T-cell (primary cell): ENCODE results near the gene KLF15. TPM values are rescaled to one million over a fixed set of nuclear protein-coding genes. Genes with fewer than 3 reads are reported as not detected.

ENCODE experiments used
- ATAC-seq, 4 experiments: fragments of 200-7000 bp in 3 of 4; fragments of 150-1000 bp in 1 of 4; cut with Tn5 transposase; replicated peaks in 1 of 4; 1 replicate in 3 of 4; 2 replicates in 1 of 4; pipeline ENCODE4 v1.10.0; 2021; ENCODE audit warnings: moderate library complexity in 3 of 4, mild to moderate bottlenecking in 2 of 4, moderate number of reproducible peaks in 1 of 4
- CTCF ChIA-PET, 2 donors: fragments of 300-600 bp; sonication (Branson Sonifier 250); formaldehyde crosslinking; loops; one replicate each; lab custom pipeline; 2022; ENCODE audit warnings: antibody characterized with exemption in 2 of 2; lab: Charles Lee
- POLR2A ChIA-PET, 2 donors: fragments of 300-600 bp; sonication (Branson Sonifier 250); formaldehyde crosslinking; loops; one replicate each; lab custom pipeline; 2022; ENCODE audit warnings: antibody characterized with exemption in 2 of 2; lab: Charles Lee
- DNase-seq, 35 experiments: peaks; one replicate each; pipeline versions ENCODE4 v3.0.0 to v3.0.0-alpha.2; 2013 to 2023
- H3K27ac ChIP-seq: one replicate; pipeline ENCODE4 v1.5.1; 2013; ENCODE audit warnings: low read length
- H3K27me3 ChIP-seq, 2 experiments: replicated peaks in 1 of 2; 1 replicate in 1 of 2; 2 replicates in 1 of 2; pipeline versions ENCODE4 v1.6.1 to v1.7.0; 2013; ENCODE audit warnings: low read length in 1 of 2, mixed read lengths in 1 of 2; ENCODE audit not compliant: control insufficient read depth in 2 of 2, insufficient read depth in 2 of 2; ENCODE audit errors: extremely low read depth in 1 of 2
- H3K36me3 ChIP-seq, 2 donors: 1 replicate in 1 of 2; 2 replicates in 1 of 2; pipeline versions ENCODE4 v1.6.1 to v1.7.0; 2013; ENCODE audit warnings: low read length in 1 of 2; ENCODE audit not compliant: control insufficient read depth in 2 of 2, insufficient read depth in 1 of 2; ENCODE audit errors: extremely low read depth in 1 of 2
- H3K4me1 ChIP-seq, 2 experiments: 1 replicate in 1 of 2; 2 replicates in 1 of 2; pipeline versions ENCODE4 v1.6.1 to v1.7.0; 2013; ENCODE audit warnings: low read length in 2 of 2, mixed read lengths in 1 of 2; ENCODE audit not compliant: insufficient read depth in 2 of 2, control insufficient read depth in 1 of 2; ENCODE audit errors: extremely low read depth in 1 of 2
- H3K4me3 ChIP-seq, 2 donors: 1 replicate in 1 of 2; 2 replicates in 1 of 2; pipeline versions ENCODE4 v1.5.1 to v1.7.0; 2013; ENCODE audit warnings: mild to moderate bottlenecking in 2 of 2, low read length in 1 of 2, moderate library complexity in 1 of 2; ENCODE audit not compliant: control insufficient read depth in 1 of 2; ENCODE audit errors: extremely low read depth in 1 of 2
- H3K9me3 ChIP-seq: 2 replicates; pipeline ENCODE4 v1.7.0; 2013
- H3K27ac Mint-ChIP-seq, 2 donors: one replicate each; pipeline ENCODE4 v1.8.0; 2020 to 2021; ENCODE audit warnings: mild to moderate bottlenecking in 2 of 2, mixed read lengths in 2 of 2
- H3K27me3 Mint-ChIP-seq, 2 donors: one replicate each; pipeline ENCODE4 v1.8.0; 2021 to 2022; ENCODE audit warnings: mixed read lengths in 2 of 2
- H3K36me3 Mint-ChIP-seq: one replicate; pipeline ENCODE4 v1.8.0; 2021; ENCODE audit warnings: mixed read lengths
- H3K4me1 Mint-ChIP-seq, 3 donors: one replicate each; pipeline ENCODE4 v1.8.0; 2020 to 2022; ENCODE audit warnings: mixed read lengths in 3 of 3, mild to moderate bottlenecking in 1 of 3
- H3K4me3 Mint-ChIP-seq, 3 donors: one replicate each; pipeline ENCODE4 v1.8.0; 2020 to 2022; ENCODE audit warnings: mild to moderate bottlenecking in 3 of 3, mixed read lengths in 3 of 3, moderate library complexity in 3 of 3
- H3K9me3 Mint-ChIP-seq, 3 donors: one replicate each; pipeline ENCODE4 v1.8.0; 2020 to 2022; ENCODE audit warnings: mixed read lengths in 3 of 3
- WGBS: methylation state at CpG from one replicate; pipeline ENCODE4 v1.1.5; 2013; ENCODE audit warnings: missing lambda C conversion rate; ENCODE audit not compliant: insufficient coverage; 5-methylcytosine and 5-hydroxymethylcytosine counted together
- total RNA-seq, 35 experiments: library from RNA in 6 of 35; stranded (reverse) in 6 of 35; fragments of 120-200 nt in 1 of 35; gene quantifications; one replicate each; pipeline versions ENCODE4 v1.2.1 to v1.2.4 and lab custom pipeline; 2013 to 2026

KLF15 gene
- total RNA-seq, 5 donors from 2014 or later (not counting 1 experiment from before 2014, with no cell fraction given), result 0.26 to 0.75 (median 0.35) TPM

DNA sequence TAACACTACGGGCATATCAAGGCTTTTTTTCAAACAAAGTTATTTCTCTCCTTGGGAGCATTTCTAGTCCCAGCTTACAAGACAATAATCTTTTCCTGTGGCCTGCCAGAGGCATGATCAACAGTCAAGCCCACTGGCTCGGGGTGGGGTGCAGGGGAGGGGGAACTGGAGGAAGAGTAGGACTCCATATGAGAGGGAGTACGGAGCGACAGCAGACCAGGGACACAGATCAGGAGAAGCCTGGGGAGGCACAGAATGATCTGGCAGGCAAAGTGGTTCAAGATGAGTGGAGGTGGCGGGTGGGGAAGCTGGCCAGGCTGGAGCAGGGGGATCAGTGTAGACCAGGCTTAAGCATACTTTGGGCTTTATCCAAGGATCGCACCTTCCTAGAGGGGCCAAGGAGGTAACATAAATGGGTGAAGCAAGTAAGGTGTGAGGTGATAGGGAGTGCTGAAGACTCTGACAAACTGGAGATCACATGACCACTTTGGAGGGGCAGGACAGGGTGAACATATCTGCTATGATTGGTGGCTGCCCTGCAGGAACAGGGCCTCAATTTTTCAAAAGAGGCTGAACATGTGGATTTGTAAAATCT, 37.4 kb downstream of the KLF15 start:
- ChIA-PET CTCF (no interaction called here), POLR2A (no interaction called here)
- Histone ChIP-seq H3K27me3 (peaks cover 2 to 15% of the 10 kb centered on the region in 2 experiments), H3K36me3 (no peaks in the 10 kb centered on the region), H3K9me3 (no peaks in the 10 kb centered on the region), H3K4me3 (no peak overlapping the region), H3K4me1 (no peaks in the 10 kb centered on the region), H3K27ac (no peak overlapping the region)
- H3K36me3 Mint-ChIP-seq, result no peaks in the 10 kb centered on the region
- H3K27me3 Mint-ChIP-seq, result peaks cover 0 to 9% of the 10 kb centered on the region in 2 donors
- no peaks in the 10 kb centered on the region for H3K4me1 Mint-ChIP-seq
- H3K4me3 Mint-ChIP-seq, result no peak overlapping the region
- H3K27ac Mint-ChIP-seq, result no peak overlapping the region
- no peak for DNase-seq
- WGBS, result 84% methylated on average over 5 of the region's 6 CpGs
- ATAC-seq, result no peak
- no peaks in the 10 kb centered on the region for H3K9me3 Mint-ChIP-seq

DNA sequence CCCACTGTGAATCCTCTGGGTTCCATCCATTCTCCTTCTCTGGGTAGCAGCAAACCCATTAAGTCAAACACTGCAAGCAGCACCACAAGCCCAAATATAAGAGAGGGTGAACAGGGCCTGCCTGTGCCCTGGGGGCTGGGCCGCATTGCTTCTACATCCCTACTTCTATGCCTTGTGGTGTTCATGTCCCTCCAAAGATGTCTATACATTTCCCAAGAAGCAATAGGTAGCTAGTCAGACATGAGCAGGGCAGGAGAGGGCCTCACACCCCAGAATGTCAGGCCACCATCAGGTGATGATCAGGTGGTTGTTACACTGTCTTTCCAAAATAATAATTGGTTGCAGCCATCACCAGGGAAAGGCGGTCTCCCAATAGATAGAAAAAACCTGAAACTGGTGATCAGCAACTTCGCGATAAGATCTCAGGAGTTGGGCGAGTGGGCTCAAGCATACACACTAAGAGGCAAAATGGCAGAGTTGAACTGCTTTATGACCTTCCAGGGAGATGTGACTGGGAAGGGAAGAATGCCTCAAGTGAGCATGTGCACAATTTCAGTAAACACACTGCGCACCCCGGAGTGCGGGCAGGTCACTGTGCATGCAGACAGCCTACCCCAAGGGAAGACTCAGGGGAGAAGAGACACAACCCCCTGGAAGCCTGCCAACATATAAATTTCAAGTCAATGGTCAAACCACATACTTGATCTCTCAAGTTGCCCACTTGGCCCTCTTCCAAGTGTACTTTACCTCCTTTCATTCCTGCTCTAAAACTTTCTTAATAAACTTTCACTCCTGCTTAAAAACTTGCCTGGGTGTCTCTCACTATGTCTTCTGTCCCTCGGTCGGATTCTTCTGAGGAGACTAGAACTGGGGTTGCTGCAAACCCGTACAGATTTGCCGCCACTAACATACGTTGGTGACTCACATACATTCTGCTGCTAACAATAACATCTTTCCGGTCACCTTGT, 39.9 kb downstream of the KLF15 start:
- peaks cover 0 to 9% of the 10 kb centered on the region in 2 donors for H3K27me3 Mint-ChIP-seq
- CTCF ChIA-PET, result no interaction called here
- DNase-seq (no peak), ATAC-seq (no peak)
- WGBS, result 96% methylated on average over 5 of the region's 14 CpGs
- no peaks in the 10 kb centered on the region for H3K9me3 ChIP-seq
- no peak overlapping the region for H3K27ac Mint-ChIP-seq
- H3K36me3 ChIP-seq, result no peaks in the 10 kb centered on the region
- peaks cover 2 to 15% of the 10 kb centered on the region in 2 experiments for H3K27me3 ChIP-seq
- H3K36me3 Mint-ChIP-seq, result no peaks in the 10 kb centered on the region
- no peaks in the 10 kb centered on the region for H3K9me3 Mint-ChIP-seq
- H3K4me3 ChIP-seq, result no peak overlapping the region
- no peaks in the 10 kb centered on the region for H3K4me1 Mint-ChIP-seq
- no peak overlapping the region for H3K4me3 Mint-ChIP-seq
- no peaks in the 10 kb centered on the region for H3K4me1 ChIP-seq
- no peak overlapping the region for H3K27ac ChIP-seq
- POLR2A ChIA-PET, result no interaction called here

DNA sequence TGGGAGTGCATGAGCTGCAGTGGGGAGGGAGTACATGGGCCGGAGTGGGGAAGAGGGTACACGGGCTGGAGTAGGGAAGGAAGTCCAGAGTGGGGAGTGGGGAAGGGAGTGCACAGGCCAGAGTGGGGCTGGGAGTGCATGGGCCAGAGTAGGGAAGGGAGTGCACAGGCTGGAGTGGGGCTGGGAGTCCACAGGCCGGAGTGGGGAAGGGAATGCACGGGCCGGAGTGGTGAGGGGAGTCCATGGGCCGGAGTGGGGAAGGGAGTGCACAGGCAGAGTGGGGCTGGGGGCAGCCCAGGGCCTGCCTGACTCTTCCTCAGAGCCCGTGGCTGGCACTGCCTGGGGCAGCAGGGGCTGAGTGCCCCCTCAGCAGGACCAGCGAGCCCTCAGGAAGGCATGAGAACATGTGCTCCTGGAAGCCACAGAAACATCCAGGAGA, 40.7 kb downstream of the KLF15 start:
- Histone ChIP-seq H3K4me3 (no peak overlapping the region), H3K27ac (no peak overlapping the region), H3K4me1 (no peaks in the 10 kb centered on the region), H3K9me3 (no peaks in the 10 kb centered on the region), H3K27me3 (peaks cover 2 to 11% of the 10 kb centered on the region in 2 experiments), H3K36me3 (no peaks in the 10 kb centered on the region)
- H3K36me3 Mint-ChIP-seq, result no peaks in the 10 kb centered on the region
- no peak overlapping the region for H3K4me3 Mint-ChIP-seq
- CTCF ChIA-PET, result no interaction called here
- no peak for DNase-seq
- 76% methylated on average over 7 of the region's 8 CpGs for WGBS
- no peaks in the 10 kb centered on the region for H3K9me3 Mint-ChIP-seq
- H3K27me3 Mint-ChIP-seq, result peaks cover 0 to 9% of the 10 kb centered on the region in 2 donors
- no peak overlapping the region for H3K27ac Mint-ChIP-seq
- no peaks in the 10 kb centered on the region for H3K4me1 Mint-ChIP-seq
- POLR2A ChIA-PET, result no interaction called here
- no peak for ATAC-seq

DNA sequence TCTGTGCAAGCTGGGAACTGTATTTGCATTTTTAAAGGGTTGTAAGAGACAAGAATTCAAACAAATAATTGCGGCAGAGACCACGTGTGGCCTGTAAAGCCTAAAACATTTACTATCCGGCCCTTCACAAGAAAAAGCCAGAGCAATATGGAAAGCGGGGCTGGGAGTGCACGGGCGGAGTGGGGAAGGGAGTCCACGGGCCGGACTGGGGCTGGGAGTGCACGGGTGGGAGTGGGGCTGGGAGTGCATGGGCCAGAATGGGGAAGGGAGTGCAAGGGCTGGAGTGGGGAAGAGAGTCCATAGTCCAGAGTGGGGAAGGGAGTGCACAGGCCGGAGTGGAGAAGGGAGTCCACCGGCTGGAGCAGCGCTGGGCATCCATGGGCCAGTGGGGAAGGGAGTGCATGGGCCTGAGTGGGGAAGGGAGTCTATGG, 41.2 kb downstream of the KLF15 start:
- Mint-ChIP-seq H3K4me3 (no peak overlapping the region), H3K27ac (no peak overlapping the region), H3K27me3 (peaks cover 0 to 9% of the 10 kb centered on the region in 2 donors), H3K4me1 (no peaks in the 10 kb centered on the region), H3K9me3 (no peaks in the 10 kb centered on the region), H3K36me3 (no peaks in the 10 kb centered on the region)
- H3K9me3 ChIP-seq, result no peaks in the 10 kb centered on the region
- no peak overlapping the region for H3K27ac ChIP-seq
- no peak overlapping the region for H3K4me3 ChIP-seq
- H3K27me3 ChIP-seq, result peaks cover 2 to 8% of the 10 kb centered on the region in 2 experiments
- H3K4me1 ChIP-seq, result no peaks in the 10 kb centered on the region
- DNase-seq (no peak), ATAC-seq (no peak)
- WGBS, result 93% methylated on average over 9 of the region's 12 CpGs
- ChIA-PET POLR2A (no interaction called here), CTCF (no interaction called here)
- no peaks in the 10 kb centered on the region for H3K36me3 ChIP-seq

DNA sequence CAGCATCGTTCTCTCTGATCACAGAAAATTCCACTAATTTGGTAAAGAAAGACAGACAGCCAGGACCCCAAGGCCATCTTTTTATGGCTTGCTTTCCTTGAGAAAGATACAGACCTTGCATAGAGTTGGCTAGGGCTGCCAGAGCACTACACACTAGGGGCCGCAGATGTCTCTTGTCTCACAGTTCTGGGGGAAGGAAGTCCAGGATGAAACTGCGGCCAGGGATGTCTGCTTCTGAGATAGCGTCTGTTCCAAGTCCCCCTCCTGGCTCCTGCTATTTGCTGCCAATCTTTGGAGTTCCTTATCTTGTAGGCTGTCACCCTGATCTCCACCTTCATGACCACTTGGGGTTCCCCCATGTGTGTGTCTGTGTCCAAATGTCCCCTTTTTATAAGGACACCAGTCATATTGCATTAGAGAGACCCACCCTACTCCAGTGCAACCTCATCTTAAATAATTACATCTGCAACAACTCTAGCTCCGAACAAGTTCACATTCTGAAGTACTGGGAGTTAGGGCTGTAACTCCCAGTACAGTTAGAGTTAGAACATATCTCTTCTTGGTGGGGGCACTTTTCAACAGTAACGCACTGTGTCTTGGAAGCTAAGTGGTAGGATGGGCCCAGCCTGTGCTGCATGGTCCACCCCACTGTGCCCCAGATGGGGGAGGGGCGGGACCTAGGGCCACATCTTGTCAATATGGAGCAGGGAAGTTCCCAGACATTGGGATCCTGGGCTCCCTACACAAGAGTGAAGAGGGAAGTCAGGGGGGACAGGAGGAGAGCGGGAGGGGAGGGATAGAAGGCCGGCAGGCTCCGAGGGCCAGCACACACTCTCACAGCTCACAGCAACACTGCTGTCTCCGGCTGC, 42.2 kb downstream of the KLF15 start:
- ChIA-PET CTCF (no interaction called here), POLR2A (no interaction called here)
- H3K9me3 Mint-ChIP-seq, result no peaks in the 10 kb centered on the region
- WGBS, result 80% methylated on average over 4 of the region's 11 CpGs
- Histone ChIP-seq H3K27me3 (peaks cover 2 to 4% of the 10 kb centered on the region in 2 experiments), H3K27ac (no peak overlapping the region), H3K36me3 (no peaks in the 10 kb centered on the region), H3K4me1 (no peaks in the 10 kb centered on the region), H3K4me3 (no peak overlapping the region), H3K9me3 (no peaks in the 10 kb centered on the region)
- peaks cover 0 to 9% of the 10 kb centered on the region in 2 donors for H3K27me3 Mint-ChIP-seq
- H3K4me3 Mint-ChIP-seq, result no peak overlapping the region
- DNase-seq, result no peak
- no peaks in the 10 kb centered on the region for H3K36me3 Mint-ChIP-seq
- no peak overlapping the region for H3K27ac Mint-ChIP-seq
- H3K4me1 Mint-ChIP-seq, result no peaks in the 10 kb centered on the region
- ATAC-seq, result no peak

DNA sequence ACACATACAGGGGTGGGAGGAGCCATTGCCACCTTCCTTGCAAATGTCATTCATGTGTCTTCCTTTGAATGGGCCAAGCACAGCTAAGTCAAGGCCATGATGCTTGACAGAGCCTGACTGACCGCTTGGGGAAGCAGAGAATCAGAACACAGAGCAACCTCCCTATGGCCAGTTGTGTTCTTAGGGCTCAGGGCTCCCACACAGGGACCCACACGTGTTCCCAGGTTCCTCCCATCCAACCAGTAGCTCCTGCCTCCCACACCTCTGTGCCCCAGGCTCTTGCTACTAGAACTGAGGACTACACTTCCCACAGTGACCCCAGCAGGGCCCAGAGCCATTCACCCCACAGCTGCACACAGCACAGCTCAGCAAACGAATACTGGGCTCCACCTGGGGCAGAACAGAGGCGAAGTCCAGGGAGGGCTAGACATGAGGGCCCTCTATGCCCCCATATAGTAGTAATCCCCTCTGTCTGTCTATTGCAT, 42.9 kb downstream of the KLF15 start:
- no peak for DNase-seq
- no peaks in the 10 kb centered on the region for H3K4me1 Mint-ChIP-seq
- H3K9me3 Mint-ChIP-seq, result no peaks in the 10 kb centered on the region
- no peak overlapping the region for H3K27ac Mint-ChIP-seq
- Histone ChIP-seq H3K4me1 (no peaks in the 10 kb centered on the region), H3K27me3 (peaks cover 1 to 5% of the 10 kb centered on the region in 2 experiments), H3K9me3 (no peaks in the 10 kb centered on the region), H3K4me3 (no peak overlapping the region), H3K27ac (no peak overlapping the region), H3K36me3 (no peaks in the 10 kb centered on the region)
- H3K27me3 Mint-ChIP-seq, result peaks cover 0 to 9% of the 10 kb centered on the region in 2 donors
- POLR2A ChIA-PET, result no interaction called here
- no peak for ATAC-seq
- 24% methylated on average over 4 of the region's 4 CpGs for WGBS
- CTCF ChIA-PET, result no interaction called here
- H3K4me3 Mint-ChIP-seq, result no peak overlapping the region
- no peaks in the 10 kb centered on the region for H3K36me3 Mint-ChIP-seq
